Brain microvascular endothelial cell (primary cell): Measurements from ENCODE around the gene TMSB4X.

Source experiments
- DNase-seq: peaks from one replicate; pipeline ENCODE4 v3.0.0-alpha.2; 2020
- H3K27ac ChIP-seq: fragments of 250-450 bp; sonication (Bioruptor Pico); 2 replicates; pipeline ENCODE4 v1.5.1; 2020; ENCODE audit warnings: mild to moderate bottlenecking, moderate library complexity
- H3K27me3 ChIP-seq: fragments of 250-450 bp; sonication (Bioruptor Pico); replicated peaks from 2 replicates; pipeline ENCODE4 v1.5.1; 2020; ENCODE audit warnings: mild to moderate bottlenecking
- H3K36me3 ChIP-seq: fragments of 250-450 bp; sonication (Bioruptor Pico); replicated peaks from 2 replicates; pipeline ENCODE4 v1.5.1; 2020; ENCODE audit warnings: mild to moderate bottlenecking
- H3K4me3 ChIP-seq: 2 replicates; pipeline ENCODE4 v1.5.1; 2011; ENCODE audit warnings: low read depth, mild to moderate bottlenecking, control low read depth, low read length, moderate library complexity
- in situ Hi-C: cut with HindIII; loops from 2 replicates; pipeline ENCODE4 v1.10.0; 2017; ENCODE audit warnings: low sequenced_read_pairs, low pct_ligation_motif_present
- TF ChIP-seq, protein P1 (sequence below): IDR thresholded peaks from 2 replicates; pipeline ENCODE4 v1.5.1; 2011; ENCODE audit warnings: low read depth, mild to moderate bottlenecking, moderate library complexity, low read length, control low read depth, inconsistent platforms; ENCODE audit errors: missing control alignments

The TMSB4X gene

DNA sequence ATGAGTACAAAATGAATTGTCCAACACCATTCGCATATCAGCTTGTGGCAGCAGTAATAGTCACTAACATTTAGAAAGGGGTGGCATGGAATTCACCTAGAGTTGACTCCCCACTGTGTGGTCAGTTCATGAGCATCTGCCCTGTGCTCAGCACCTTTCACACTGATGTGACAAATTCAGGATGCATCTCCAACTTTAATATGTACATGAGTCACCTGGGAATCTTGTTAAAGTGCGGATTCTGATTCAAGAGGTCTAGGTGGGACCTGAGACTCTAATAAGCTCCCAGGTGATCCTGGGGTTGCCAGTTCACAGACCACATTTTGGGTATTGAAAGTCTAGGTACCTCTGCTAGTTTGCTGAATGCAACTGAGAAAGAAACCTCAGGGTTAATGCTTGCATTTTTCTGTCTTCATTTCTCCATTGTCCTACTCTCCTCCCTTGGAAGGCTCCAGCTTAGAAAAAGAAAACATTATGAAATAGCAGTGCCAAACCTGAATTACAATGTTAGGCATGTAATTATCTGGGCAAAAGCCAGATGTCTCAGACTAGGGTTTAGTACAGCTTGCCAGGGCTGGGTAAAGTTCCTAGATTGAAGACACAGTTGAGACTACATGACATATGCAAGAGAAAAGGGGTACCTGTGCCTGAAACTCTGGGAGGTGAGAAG is 32.7 kb downstream of the TMSB4X start:
- no peak overlapping the region for H3K27ac ChIP-seq
- DNase-seq, result no peak
- no peaks in the 10 kb centered on the region for H3K27me3 ChIP-seq
- H3K4me3 ChIP-seq, result no peak overlapping the region
- TF ChIP-seq, protein P1, sequence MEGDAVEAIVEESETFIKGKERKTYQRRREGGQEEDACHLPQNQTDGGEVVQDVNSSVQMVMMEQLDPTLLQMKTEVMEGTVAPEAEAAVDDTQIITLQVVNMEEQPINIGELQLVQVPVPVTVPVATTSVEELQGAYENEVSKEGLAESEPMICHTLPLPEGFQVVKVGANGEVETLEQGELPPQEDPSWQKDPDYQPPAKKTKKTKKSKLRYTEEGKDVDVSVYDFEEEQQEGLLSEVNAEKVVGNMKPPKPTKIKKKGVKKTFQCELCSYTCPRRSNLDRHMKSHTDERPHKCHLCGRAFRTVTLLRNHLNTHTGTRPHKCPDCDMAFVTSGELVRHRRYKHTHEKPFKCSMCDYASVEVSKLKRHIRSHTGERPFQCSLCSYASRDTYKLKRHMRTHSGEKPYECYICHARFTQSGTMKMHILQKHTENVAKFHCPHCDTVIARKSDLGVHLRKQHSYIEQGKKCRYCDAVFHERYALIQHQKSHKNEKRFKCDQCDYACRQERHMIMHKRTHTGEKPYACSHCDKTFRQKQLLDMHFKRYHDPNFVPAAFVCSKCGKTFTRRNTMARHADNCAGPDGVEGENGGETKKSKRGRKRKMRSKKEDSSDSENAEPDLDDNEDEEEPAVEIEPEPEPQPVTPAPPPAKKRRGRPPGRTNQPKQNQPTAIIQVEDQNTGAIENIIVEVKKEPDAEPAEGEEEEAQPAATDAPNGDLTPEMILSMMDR, result no peak
- H3K36me3 ChIP-seq, result no peaks in the 10 kb centered on the region
- in situ Hi-C loops, result no loop called here

DNA sequence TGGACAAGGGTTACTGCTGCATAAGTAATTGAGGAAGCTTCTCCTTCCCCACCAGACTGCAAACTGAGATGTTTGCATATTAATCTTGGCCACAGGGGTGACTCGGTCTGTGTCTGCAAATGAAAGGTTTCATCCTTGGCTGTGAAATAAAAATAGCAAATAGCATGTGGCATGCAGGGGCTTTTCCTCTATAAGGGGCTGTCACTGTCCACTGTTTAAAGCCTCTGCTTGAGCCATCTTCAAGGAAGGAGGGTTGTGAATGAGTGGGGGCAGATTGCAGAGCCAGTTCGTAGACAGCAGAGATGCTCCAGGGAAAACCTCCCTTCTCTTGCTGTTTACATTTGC is 33.3 kb downstream of the TMSB4X start:
- in situ Hi-C loops, result no loop called here
- Histone ChIP-seq H3K4me3 (no peak overlapping the region), H3K27me3 (no peaks in the 10 kb centered on the region), H3K36me3 (no peaks in the 10 kb centered on the region), H3K27ac (no peak overlapping the region)
- no peak for DNase-seq
- TF ChIP-seq, protein P1, result no peak

DNA sequence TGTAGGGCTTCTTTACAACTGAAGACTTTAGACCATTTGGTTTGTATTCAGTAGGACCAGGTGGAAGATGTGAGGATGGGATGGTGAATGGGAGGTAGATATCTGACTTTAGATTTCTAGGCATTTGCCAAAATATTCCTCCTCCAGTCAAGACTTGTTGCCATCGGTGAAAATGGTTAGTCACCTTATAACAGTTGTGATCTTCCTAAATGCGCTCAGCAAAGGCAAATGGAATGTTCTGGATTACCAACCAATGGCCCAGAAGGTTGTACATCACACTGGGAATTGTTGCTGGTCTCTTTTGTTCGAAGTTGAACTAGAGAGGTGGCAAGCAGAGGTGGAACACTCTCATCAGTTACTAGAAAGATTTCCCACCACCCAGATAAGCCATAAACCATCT is 33.9 kb downstream of the TMSB4X start:
- DNase-seq, result no peak
- TF ChIP-seq, protein P1, result no peak
- Histone ChIP-seq H3K36me3 (no peaks in the 10 kb centered on the region), H3K27ac (no peak overlapping the region), H3K27me3 (no peaks in the 10 kb centered on the region), H3K4me3 (no peak overlapping the region)
- in situ Hi-C loops, result no loop called here

DNA sequence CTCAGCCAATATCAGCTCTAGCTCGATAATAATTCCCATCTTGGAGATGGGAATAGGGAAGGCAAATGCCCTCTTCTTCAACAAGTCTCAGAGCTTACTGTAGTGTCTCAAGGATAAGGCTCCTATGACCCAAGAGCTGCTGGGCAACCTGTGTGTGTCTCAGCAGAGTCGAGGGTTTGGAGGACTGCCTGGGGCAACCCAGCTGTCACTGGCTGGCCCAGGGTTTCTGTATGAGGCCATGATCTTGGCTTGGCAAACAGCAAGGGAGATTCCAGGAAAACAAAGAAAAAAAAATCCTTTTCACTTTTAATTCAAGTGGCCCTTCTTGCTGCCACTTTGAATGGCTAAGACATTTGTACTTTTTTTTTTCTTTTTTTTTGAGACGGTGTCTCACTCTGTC is 34.4 kb downstream of the TMSB4X start:
- TF ChIP-seq, protein P1, result no peak
- Histone ChIP-seq H3K27ac (no peak overlapping the region), H3K27me3 (no peaks in the 10 kb centered on the region), H3K36me3 (no peaks in the 10 kb centered on the region), H3K4me3 (no peak overlapping the region)
- in situ Hi-C loops, result no loop called here
- DNase-seq, result no peak

DNA sequence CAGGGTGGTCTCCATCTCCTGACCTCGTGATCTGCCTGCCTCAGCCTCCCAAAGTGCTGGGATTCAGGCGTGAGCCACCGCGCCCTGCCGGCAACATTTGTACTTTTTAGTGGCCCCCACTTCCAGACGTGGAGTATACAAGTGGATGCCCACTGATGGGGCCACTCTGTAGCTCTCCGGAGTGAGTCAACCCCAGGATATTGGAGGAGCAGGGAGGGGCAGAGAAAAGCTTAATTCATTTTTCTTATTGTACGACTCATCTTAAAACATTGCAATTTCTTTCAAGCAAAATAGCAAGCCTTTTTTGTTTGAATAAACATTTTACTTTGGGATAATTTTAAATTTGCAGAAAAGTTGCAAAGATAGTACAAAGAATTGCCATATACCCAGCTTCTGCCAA is 34.9 kb downstream of the TMSB4X start:
- DNase-seq, result no peak
- H3K27ac ChIP-seq, result no peak overlapping the region
- H3K36me3 ChIP-seq, result no peaks in the 10 kb centered on the region
- H3K4me3 ChIP-seq, result no peak overlapping the region
- in situ Hi-C loops, result no loop called here
- TF ChIP-seq, protein P1, result no peak
- no peaks in the 10 kb centered on the region for H3K27me3 ChIP-seq

DNA sequence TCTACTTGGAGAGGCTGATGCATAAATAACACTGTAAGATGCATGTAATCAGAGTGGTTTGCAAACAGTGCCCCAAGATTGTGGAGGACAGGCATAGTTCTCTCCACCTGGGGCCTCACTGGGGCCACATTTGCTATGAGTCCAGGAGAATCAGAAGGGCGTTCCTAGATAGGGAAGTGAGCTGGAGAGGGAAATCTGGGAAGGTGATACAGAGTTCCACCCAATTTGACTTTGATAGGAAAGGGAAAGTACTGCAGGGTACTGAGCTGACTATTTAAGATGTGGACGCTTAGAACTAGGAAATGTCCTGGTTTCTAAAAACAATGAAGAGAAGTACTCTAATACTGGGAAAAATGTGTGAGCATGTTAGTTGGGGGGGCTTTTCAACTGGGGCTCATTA is 35.6 kb downstream of the TMSB4X start:
- TF ChIP-seq, protein P1, result no peak
- no peak for DNase-seq
- H3K4me3 ChIP-seq, result no peak overlapping the region
- no peaks in the 10 kb centered on the region for H3K27me3 ChIP-seq
- H3K27ac ChIP-seq, result no peak overlapping the region
- no peaks in the 10 kb centered on the region for H3K36me3 ChIP-seq
- in situ Hi-C loops, result no loop called here
